ENCODE results near the gene IFNA6.

Gene IFNA6

GRCh38 chr9:21326526-21327139 is 24.1 kb downstream of the IFNA6 start:
- peak; percentile 70 for DNase-seq (ENCODE audit: low read depth)
- no peak overlapping the region for H3K4me3 ChIP-seq (ENCODE audit: low read depth, low read length)
- TF ChIP-seq CTCF (conservative IDR thresholded peaks at IDR 0.05; ENCODE audit: low read depth, low read length), result peak; percentile 68

GRCh38 chr9:21324047-21324446 is 26.6 kb downstream of the IFNA6 start:
- DNase-seq (ENCODE audit: low read depth), result peak; percentile 24
- TF ChIP-seq CTCF (conservative IDR thresholded peaks at IDR 0.05; ENCODE audit: low read depth, low read length), result no peak
- no peak overlapping the region for H3K4me3 ChIP-seq (ENCODE audit: low read depth, low read length)

- no peak for DNase-seq (ENCODE audit: low read depth)
- no peak overlapping the region for H3K4me3 ChIP-seq (ENCODE audit: low read depth, low read length)
- TF ChIP-seq CTCF (conservative IDR thresholded peaks at IDR 0.05; ENCODE audit: low read depth, low read length), result no peak
These were observed 27.7 kb downstream of the IFNA6 start for GRCh38 chr9:21322911-21323461.

GRCh38 chr9:21320465-21320864 is 30.2 kb downstream of the IFNA6 start:
- no peak for TF ChIP-seq CTCF (conservative IDR thresholded peaks at IDR 0.05; ENCODE audit: low read depth, low read length)
- no peak for DNase-seq (ENCODE audit: low read depth)
- no peak overlapping the region for H3K4me3 ChIP-seq (ENCODE audit: low read depth, low read length)

- peak; percentile 79 for TF ChIP-seq CTCF (conservative IDR thresholded peaks at IDR 0.05; ENCODE audit: low read depth, low read length)
- H3K4me3 ChIP-seq (ENCODE audit: low read depth, low read length), result no peak overlapping the region
- DNase-seq (ENCODE audit: low read depth), result peak; percentile 71
These were observed 32.4 kb downstream of the IFNA6 start for GRCh38 chr9:21317956-21318923.

- H3K4me3 ChIP-seq (ENCODE audit: low read depth, low read length), result no peak overlapping the region
- DNase-seq (ENCODE audit: low read depth), result no peak
- no peak for TF ChIP-seq CTCF (conservative IDR thresholded peaks at IDR 0.05; ENCODE audit: low read depth, low read length)
These were observed 33.8 kb downstream of the IFNA6 start for GRCh38 chr9:21316860-21317259.
